ENCODE measurements around the gene ABLIM2. TPM values are rescaled to one million over a fixed set of nuclear protein-coding genes. Genes with fewer than 3 reads are reported as not detected.
A peak's percentile ranks its signal among the peaks of the same experiment; 100 is the strongest.

Gene ABLIM2
- total RNA-seq, 5 donors from 2014 or later (not counting 1 experiment from before 2014, with no cell fraction given) = 2.6 to 7.0 (median 5.5) TPM

DNA sequence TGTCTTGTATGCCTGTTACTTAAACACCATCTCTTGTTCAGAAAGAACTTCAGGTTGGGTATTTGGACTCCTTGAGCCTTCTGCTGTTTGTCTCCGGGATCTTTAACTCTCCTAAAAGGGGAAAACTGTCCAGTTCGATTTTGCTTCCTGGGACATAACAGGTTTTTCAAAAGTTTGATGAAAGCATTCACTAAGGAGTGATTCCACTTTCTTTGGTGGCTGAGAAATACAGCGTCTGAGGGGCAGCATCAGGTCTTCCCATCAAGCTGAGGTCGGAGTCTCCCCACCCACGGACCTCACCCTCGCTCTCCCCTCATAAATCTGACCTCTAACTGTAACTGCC is 220.4 kb downstream of the ABLIM2 start:
- no peaks in the 10 kb centered on the region for H3K36me3 ChIP-seq (ENCODE audit: control insufficient read depth in 2 of 2, extremely low read depth in 1 of 2, insufficient read depth in 1 of 2, low read length in 1 of 2)
- DNase-seq (peak in 1 of 35 experiments; percentile 13), ATAC-seq (replicated peaks in 1 of 4) (no peak)
- Mint-ChIP-seq H3K4me1 (peaks cover 14 to 38% (median 19%) of the 10 kb centered on the region in 3 donors), H3K27ac (peak overlapping the region in 1 of 2 donors; percentile 59), H3K36me3 (peaks cover 10% of the 10 kb centered on the region), H3K9me3 (no peaks in the 10 kb centered on the region), H3K27me3 (peaks cover 12% of the 10 kb centered on the region in 2 donors), H3K4me3 (peak overlapping the region; percentile 73 to 83 (median 79))
- ChIA-PET CTCF (interaction anchor here in 1 of 2 donors (0.7 to 2.0 kb wide), 9 partner anchors 10 to 1263 kb away, joined by 3 to 10 read pairs (median 4); no protein-coding TSS in a partner anchor), POLR2A (interaction anchor here (0.5 to 1.0 kb wide), 5 partner anchors 10 to 120 kb away, joined by 3 to 6 read pairs (median 4); no protein-coding TSS in a partner anchor)
- H3K27me3 ChIP-seq (replicated peaks in 1 of 2; ENCODE audit: control insufficient read depth in 2 of 2, extremely low read depth in 1 of 2, insufficient read depth in 2 of 2, low read length in 1 of 2) = peaks cover 8 to 14% of the 10 kb centered on the region in 2 experiments
- WGBS (ENCODE audit: insufficient coverage) = 52% methylated on average over 3 of the region's 6 CpGs
- no peak overlapping the region for H3K27ac ChIP-seq (ENCODE audit: low read length)
- peaks cover 6 to 21% of the 10 kb centered on the region in 2 experiments for H3K4me1 ChIP-seq (ENCODE audit: control insufficient read depth in 1 of 2, extremely low read depth in 1 of 2, insufficient read depth in 2 of 2, low read length in 2 of 2)
- no peaks in the 10 kb centered on the region for H3K9me3 ChIP-seq
- H3K4me3 ChIP-seq (ENCODE audit: control insufficient read depth in 1 of 2, extremely low read depth in 1 of 2, low read length in 1 of 2) = peak overlapping the region; percentile 69 to 71

DNA sequence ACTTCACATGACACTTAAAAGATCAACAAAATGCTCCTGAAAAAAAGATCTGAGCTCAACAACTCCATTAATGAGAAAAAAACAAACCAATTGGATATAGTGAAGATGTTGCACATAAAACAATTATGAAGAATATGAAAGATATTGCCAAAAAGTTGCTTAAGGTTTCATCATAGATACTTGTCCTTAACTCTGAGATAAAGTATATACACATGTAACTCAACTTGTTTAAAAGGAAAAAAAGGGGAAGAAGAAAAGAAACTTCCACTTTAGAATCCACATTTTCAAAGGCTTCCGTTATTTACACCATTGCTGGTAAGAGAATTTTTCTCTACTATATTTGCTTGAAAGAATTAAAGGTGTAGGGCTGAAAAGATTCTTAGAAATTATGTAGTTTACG is 221.6 kb downstream of the ABLIM2 start:
- no peak overlapping the region for H3K27ac ChIP-seq (ENCODE audit: low read length)
- no peak overlapping the region for H3K27ac Mint-ChIP-seq
- ATAC-seq (replicated peaks in 1 of 4) = no peak
- peaks cover 10% of the 10 kb centered on the region for H3K36me3 Mint-ChIP-seq
- peaks cover 12% of the 10 kb centered on the region in 2 donors for H3K27me3 Mint-ChIP-seq
- no peaks in the 10 kb centered on the region for H3K9me3 ChIP-seq
- H3K4me3 Mint-ChIP-seq = peak overlapping the region in 1 of 3 donors; percentile 83
- no peak overlapping the region for H3K4me3 ChIP-seq (ENCODE audit: control insufficient read depth in 1 of 2, extremely low read depth in 1 of 2, low read length in 1 of 2)
- H3K36me3 ChIP-seq (ENCODE audit: control insufficient read depth in 2 of 2, extremely low read depth in 1 of 2, insufficient read depth in 1 of 2, low read length in 1 of 2) = no peaks in the 10 kb centered on the region
- H3K27me3 ChIP-seq (replicated peaks in 1 of 2; ENCODE audit: control insufficient read depth in 2 of 2, extremely low read depth in 1 of 2, insufficient read depth in 2 of 2, low read length in 1 of 2) = peaks cover 8 to 14% of the 10 kb centered on the region in 2 experiments
- POLR2A ChIA-PET = interaction anchor here in 1 of 2 donors (0.6 kb wide), 1 partner anchor 18 kb away, joined by 3 read pairs; no protein-coding TSS in a partner anchor
- no peak for DNase-seq
- H3K4me1 Mint-ChIP-seq = peaks cover 14 to 38% (median 21%) of the 10 kb centered on the region in 3 donors
- H3K4me1 ChIP-seq (ENCODE audit: control insufficient read depth in 1 of 2, extremely low read depth in 1 of 2, insufficient read depth in 2 of 2, low read length in 2 of 2) = peaks cover 6 to 21% of the 10 kb centered on the region in 2 experiments
- 100% methylated on average over 1 of the region's 2 CpGs for WGBS (ENCODE audit: insufficient coverage)
- no peaks in the 10 kb centered on the region for H3K9me3 Mint-ChIP-seq
- CTCF ChIA-PET = interaction anchor here in 1 of 2 donors (1.1 to 2.0 kb wide), 2 partner anchors 92 to 135 kb away, joined by 6 to 10 read pairs; no protein-coding TSS in a partner anchor

DNA sequence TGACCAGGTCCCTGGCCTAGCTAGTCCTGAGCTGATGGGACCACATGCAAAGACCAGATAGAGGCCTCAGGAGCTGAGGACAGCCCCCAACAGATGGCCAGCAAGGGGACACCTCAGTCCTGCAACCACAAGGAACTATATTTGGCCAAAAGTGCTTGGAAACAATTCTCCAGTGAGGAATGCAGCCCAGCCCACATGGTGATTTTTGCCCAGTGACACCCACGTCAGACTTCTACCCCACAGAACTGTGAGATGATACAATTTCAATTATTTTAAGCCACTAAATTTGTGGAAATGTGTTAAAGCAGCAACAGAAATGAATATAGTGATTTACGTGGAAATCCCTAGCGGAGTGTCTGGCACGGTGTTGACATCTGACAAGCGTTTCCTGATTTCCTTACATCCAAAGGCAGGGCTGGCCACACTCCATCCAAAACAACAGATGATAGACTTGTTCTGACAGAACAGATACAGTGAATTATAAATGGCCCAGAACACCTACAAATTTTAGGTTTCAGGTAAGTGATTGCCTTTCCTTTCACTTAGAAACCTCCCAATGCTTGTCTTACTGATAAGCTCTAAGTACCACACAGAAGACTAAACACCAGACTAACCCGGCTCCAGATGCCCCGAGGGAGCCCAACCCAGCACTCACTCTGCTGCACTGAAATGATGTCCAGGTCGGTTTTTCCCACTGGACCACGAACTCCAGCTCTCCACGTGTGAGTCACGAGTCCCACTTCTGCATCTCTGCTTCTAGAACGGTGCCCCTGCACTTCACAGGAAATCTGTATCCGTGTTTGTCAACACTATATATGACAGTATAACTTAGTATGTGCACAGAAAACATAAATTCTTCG is 224.7 kb downstream of the ABLIM2 start:
- H3K27ac ChIP-seq (ENCODE audit: low read length) = no peak overlapping the region
- 82% methylated on average over 7 of the region's 14 CpGs for WGBS (ENCODE audit: insufficient coverage)
- no peak overlapping the region for H3K4me3 Mint-ChIP-seq
- ATAC-seq (replicated peaks in 1 of 4) (no peak), DNase-seq (no peak)
- peaks cover 10% of the 10 kb centered on the region for H3K36me3 Mint-ChIP-seq
- no peaks in the 10 kb centered on the region for H3K9me3 Mint-ChIP-seq
- peaks cover 4 to 19% of the 10 kb centered on the region in 2 experiments for H3K4me1 ChIP-seq (ENCODE audit: control insufficient read depth in 1 of 2, extremely low read depth in 1 of 2, insufficient read depth in 2 of 2, low read length in 2 of 2)
- POLR2A ChIA-PET = no interaction called here
- no peak overlapping the region for H3K27ac Mint-ChIP-seq
- no peak overlapping the region for H3K4me3 ChIP-seq (ENCODE audit: control insufficient read depth in 1 of 2, extremely low read depth in 1 of 2, low read length in 1 of 2)
- H3K27me3 ChIP-seq (replicated peaks in 1 of 2; ENCODE audit: control insufficient read depth in 2 of 2, extremely low read depth in 1 of 2, insufficient read depth in 2 of 2, low read length in 1 of 2) = peaks cover 8 to 12% of the 10 kb centered on the region in 2 experiments
- H3K4me1 Mint-ChIP-seq = peaks cover 14 to 50% (median 21%) of the 10 kb centered on the region in 3 donors
- H3K27me3 Mint-ChIP-seq = peaks cover 11 to 12% of the 10 kb centered on the region in 2 donors
- H3K36me3 ChIP-seq (ENCODE audit: control insufficient read depth in 2 of 2, extremely low read depth in 1 of 2, insufficient read depth in 1 of 2, low read length in 1 of 2) = no peaks in the 10 kb centered on the region
- no peaks in the 10 kb centered on the region for H3K9me3 ChIP-seq
- CTCF ChIA-PET = no interaction called here

DNA sequence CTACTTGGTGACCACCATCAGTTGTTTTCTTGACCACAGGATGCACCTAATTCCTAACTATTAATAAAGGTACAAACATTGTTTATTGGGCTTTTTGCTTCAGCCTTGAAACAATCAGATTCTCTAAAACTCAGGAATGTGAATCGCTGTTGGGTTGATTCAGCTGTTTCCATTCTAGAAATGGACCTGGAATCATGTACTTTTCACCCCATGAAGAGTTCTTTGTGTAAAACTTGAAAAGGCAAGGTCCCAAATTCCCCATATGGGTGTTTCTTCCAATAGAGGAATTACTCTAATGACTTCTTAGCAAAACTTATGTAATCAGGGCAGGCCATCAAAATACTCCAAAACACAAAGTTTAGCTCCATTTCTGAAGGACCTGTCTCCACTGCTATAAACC is 226.3 kb downstream of the ABLIM2 start:
- CTCF ChIA-PET = no interaction called here

DNA sequence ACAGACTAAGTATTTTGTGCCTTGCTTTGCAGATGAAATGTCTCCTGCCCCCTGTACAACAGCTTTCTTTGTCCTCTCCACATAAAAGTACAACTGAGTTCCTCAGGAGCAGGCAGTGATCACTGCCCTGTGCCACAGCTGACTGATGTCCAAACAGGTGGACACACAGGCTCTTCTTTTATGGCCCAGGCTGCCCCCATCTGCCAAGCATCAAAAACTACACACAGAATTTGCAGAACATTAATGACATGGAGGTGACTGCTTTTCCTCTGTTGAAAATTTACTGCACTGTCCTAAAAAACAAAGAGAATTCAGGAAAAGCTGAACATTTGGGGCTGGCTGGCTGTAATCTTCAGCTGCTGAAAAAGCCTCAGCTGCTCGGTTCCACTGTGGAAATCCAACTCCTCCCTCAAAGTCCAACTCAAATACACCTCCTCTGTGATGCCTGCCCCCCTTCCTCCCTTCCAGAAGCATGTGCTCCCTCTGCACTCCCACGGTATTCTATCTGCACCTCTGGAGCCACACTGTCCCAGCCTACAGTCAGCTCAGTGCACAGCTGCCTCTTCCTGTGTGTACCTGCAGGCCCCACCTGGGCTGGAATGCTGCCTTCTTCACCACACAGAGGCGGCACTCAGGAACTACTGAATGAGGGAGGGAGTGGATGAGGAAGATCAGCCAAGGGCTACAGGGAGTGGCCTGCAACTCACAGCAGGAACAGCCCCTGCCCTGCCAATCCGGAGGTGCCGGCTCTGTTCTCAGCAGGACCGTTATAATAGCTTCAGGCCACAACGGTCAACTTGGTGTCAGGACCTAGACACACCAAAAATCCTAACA is 229.3 kb downstream of the ABLIM2 start:
- H3K36me3 ChIP-seq (ENCODE audit: control insufficient read depth in 2 of 2, extremely low read depth in 1 of 2, insufficient read depth in 1 of 2, low read length in 1 of 2) = no peaks in the 10 kb centered on the region
- no peak overlapping the region for H3K4me3 ChIP-seq (ENCODE audit: control insufficient read depth in 1 of 2, extremely low read depth in 1 of 2, low read length in 1 of 2)
- Mint-ChIP-seq H3K4me1 (peaks cover 0 to 27% (median 11%) of the 10 kb centered on the region in 3 donors), H3K36me3 (peaks cover 18% of the 10 kb centered on the region), H3K27me3 (peaks cover 0 to 4% of the 10 kb centered on the region in 2 donors), H3K9me3 (peaks cover 0 to 5% (median 0%) of the 10 kb centered on the region in 3 donors), H3K27ac (no peak overlapping the region), H3K4me3 (no peak overlapping the region)
- peaks cover 0 to 2% of the 10 kb centered on the region in 2 experiments for H3K27me3 ChIP-seq (replicated peaks in 1 of 2; ENCODE audit: control insufficient read depth in 2 of 2, extremely low read depth in 1 of 2, insufficient read depth in 2 of 2, low read length in 1 of 2)
- DNase-seq (no peak), ATAC-seq (replicated peaks in 1 of 4) (no peak)
- H3K27ac ChIP-seq (ENCODE audit: low read length) = no peak overlapping the region
- 45% methylated on average over 2 of the region's 7 CpGs for WGBS (ENCODE audit: insufficient coverage)
- CTCF ChIA-PET = no interaction called here
- POLR2A ChIA-PET = no interaction called here
- peaks cover 0 to 7% of the 10 kb centered on the region in 2 experiments for H3K4me1 ChIP-seq (ENCODE audit: control insufficient read depth in 1 of 2, extremely low read depth in 1 of 2, insufficient read depth in 2 of 2, low read length in 2 of 2)
- no peaks in the 10 kb centered on the region for H3K9me3 ChIP-seq

More for the DNA sequence above, 226.3 kb downstream of the ABLIM2 start:
- H3K9me3 ChIP-seq = no peaks in the 10 kb centered on the region
- no peak overlapping the region for H3K4me3 ChIP-seq (ENCODE audit: control insufficient read depth in 1 of 2, extremely low read depth in 1 of 2, low read length in 1 of 2)
- DNase-seq (no peak), ATAC-seq (replicated peaks in 1 of 4) (no peak)
- H3K4me1 Mint-ChIP-seq = peaks cover 5 to 40% (median 12%) of the 10 kb centered on the region in 3 donors
- no peaks in the 10 kb centered on the region for H3K36me3 ChIP-seq (ENCODE audit: control insufficient read depth in 2 of 2, extremely low read depth in 1 of 2, insufficient read depth in 1 of 2, low read length in 1 of 2)
- peaks cover 10% of the 10 kb centered on the region for H3K36me3 Mint-ChIP-seq
- POLR2A ChIA-PET = no interaction called here
- no CpG with 5 or more reads among the region's 1 CpG for WGBS (ENCODE audit: insufficient coverage)
- peaks cover 0 to 6% of the 10 kb centered on the region in 2 experiments for H3K4me1 ChIP-seq (ENCODE audit: control insufficient read depth in 1 of 2, extremely low read depth in 1 of 2, insufficient read depth in 2 of 2, low read length in 2 of 2)
- H3K9me3 Mint-ChIP-seq = no peaks in the 10 kb centered on the region
- no peak overlapping the region for H3K27ac ChIP-seq (ENCODE audit: low read length)
- H3K27me3 ChIP-seq (replicated peaks in 1 of 2; ENCODE audit: control insufficient read depth in 2 of 2, extremely low read depth in 1 of 2, insufficient read depth in 2 of 2, low read length in 1 of 2) = peaks cover 2 to 5% of the 10 kb centered on the region in 2 experiments
- peaks cover 3 to 11% of the 10 kb centered on the region in 2 donors for H3K27me3 Mint-ChIP-seq
- H3K27ac Mint-ChIP-seq = no peak overlapping the region
- H3K4me3 Mint-ChIP-seq = no peak overlapping the region

DNA sequence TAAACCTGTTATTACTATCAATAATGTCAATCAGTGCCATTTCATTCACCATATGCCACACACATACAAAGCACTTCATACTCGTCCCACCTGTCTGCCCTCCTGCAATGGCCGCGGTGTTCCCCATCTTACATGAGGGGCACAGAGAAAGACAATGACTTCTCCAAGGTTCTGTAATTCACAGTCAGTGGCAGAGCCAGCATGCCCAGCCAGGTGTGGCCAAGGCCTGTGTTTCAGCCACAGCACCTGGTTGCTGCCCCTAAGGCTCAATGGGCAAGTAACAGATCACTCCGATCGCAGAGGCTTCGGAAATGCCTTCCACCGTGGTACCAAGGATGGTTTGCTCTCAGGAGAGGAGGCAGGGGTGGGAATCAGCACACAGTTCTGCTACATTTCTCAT is 229.9 kb downstream of the ABLIM2 start:
- Mint-ChIP-seq H3K36me3 (peaks cover 12% of the 10 kb centered on the region), H3K27ac (no peak overlapping the region), H3K4me3 (no peak overlapping the region), H3K27me3 (peaks cover 0 to 3% of the 10 kb centered on the region in 2 donors), H3K9me3 (peaks cover 0 to 5% (median 0%) of the 10 kb centered on the region in 3 donors), H3K4me1 (peaks cover 0 to 24% (median 14%) of the 10 kb centered on the region in 3 donors)
- Histone ChIP-seq H3K9me3 (no peaks in the 10 kb centered on the region), H3K27me3 (replicated peaks in 1 of 2; ENCODE audit: control insufficient read depth in 2 of 2, extremely low read depth in 1 of 2, insufficient read depth in 2 of 2, low read length in 1 of 2) (peaks cover 0 to 2% of the 10 kb centered on the region in 2 experiments), H3K36me3 (ENCODE audit: control insufficient read depth in 2 of 2, extremely low read depth in 1 of 2, insufficient read depth in 1 of 2, low read length in 1 of 2) (no peaks in the 10 kb centered on the region), H3K4me1 (ENCODE audit: control insufficient read depth in 1 of 2, extremely low read depth in 1 of 2, insufficient read depth in 2 of 2, low read length in 2 of 2) (peaks cover 0 to 7% of the 10 kb centered on the region in 2 experiments), H3K27ac (ENCODE audit: low read length) (no peak overlapping the region), H3K4me3 (ENCODE audit: control insufficient read depth in 1 of 2, extremely low read depth in 1 of 2, low read length in 1 of 2) (no peak overlapping the region)
- DNase-seq (no peak), ATAC-seq (replicated peaks in 1 of 4) (no peak)
- ChIA-PET CTCF (no interaction called here), POLR2A (interaction anchor here in 1 of 2 donors (0.7 kb wide), 1 partner anchor 10 kb away, joined by 6 read pairs; no protein-coding TSS in a partner anchor)
- WGBS (ENCODE audit: insufficient coverage) = 96% methylated on average over 7 of the region's 7 CpGs
